ENCODE results near the gene SDK2.

DNA sequence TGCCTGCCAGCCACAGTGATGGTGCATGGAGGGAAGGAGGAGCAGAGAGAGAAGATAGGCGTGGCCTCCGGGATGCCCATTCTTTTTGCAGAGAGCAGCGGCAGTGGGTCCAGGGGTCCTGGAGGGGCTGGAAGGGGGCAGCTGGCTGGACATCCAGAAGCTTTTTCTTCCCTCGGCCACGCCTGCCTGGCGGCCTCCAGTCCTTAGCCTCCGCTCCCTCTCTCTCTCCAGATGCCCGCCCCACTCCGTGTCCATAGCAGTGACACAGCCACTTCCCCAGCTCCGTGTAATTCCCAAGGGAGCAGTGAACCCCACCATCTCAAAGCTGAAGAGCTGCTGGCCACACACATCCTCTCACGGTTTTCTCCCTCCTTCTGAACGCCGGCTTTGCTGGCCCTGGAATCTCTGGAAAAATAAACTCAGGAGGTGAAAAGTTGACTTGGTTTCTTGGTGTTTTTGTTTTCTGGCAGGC is 306.2 kb downstream of the SDK2 start:
- TF ChIP-seq TARDBP (IDR thresholded peaks at IDR 0.05): no peak
- TF ChIP-seq BHLHE40 (IDR thresholded peaks at IDR 0.05; ENCODE audit: borderline replicate concordance): no peak
- no peak for TF ChIP-seq SP1 (IDR thresholded peaks at IDR 0.05)
- TF ChIP-seq, protein P1, sequence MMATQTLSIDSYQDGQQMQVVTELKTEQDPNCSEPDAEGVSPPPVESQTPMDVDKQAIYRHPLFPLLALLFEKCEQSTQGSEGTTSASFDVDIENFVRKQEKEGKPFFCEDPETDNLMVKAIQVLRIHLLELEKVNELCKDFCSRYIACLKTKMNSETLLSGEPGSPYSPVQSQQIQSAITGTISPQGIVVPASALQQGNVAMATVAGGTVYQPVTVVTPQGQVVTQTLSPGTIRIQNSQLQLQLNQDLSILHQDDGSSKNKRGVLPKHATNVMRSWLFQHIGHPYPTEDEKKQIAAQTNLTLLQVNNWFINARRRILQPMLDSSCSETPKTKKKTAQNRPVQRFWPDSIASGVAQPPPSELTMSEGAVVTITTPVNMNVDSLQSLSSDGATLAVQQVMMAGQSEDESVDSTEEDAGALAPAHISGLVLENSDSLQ (IDR thresholded peaks at IDR 0.05): no peak
